Osteocyte (in vitro differentiated cells): ENCODE results near the gene FAM186B. TPM values are rescaled to one million over a fixed set of nuclear protein-coding genes. Genes with fewer than 3 reads are reported as not detected.

Experiments
- DNase-seq: peaks from one replicate; pipeline ENCODE4 v3.0.0; 2021; ENCODE audit warnings: mixed read lengths; ENCODE audit not compliant: unreplicated experiment; ENCODE audit errors: extremely low spot score
- H3K27ac Mint-ChIP-seq: one replicate; pipeline ENCODE4 v1.8.0; 2021; ENCODE audit warnings: mild to moderate bottlenecking, mixed read lengths; ENCODE audit not compliant: unreplicated experiment
- H3K27me3 Mint-ChIP-seq: one replicate; pipeline ENCODE4 v1.8.0; 2021; ENCODE audit warnings: mixed read lengths; ENCODE audit not compliant: unreplicated experiment
- H3K36me3 Mint-ChIP-seq: one replicate; pipeline ENCODE4 v1.8.0; 2021; ENCODE audit warnings: mixed read lengths; ENCODE audit not compliant: unreplicated experiment
- H3K4me1 Mint-ChIP-seq: one replicate; pipeline ENCODE4 v1.8.0; 2021; ENCODE audit warnings: mixed read lengths; ENCODE audit not compliant: unreplicated experiment
- H3K4me3 Mint-ChIP-seq: one replicate; pipeline ENCODE4 v1.8.0; 2021; ENCODE audit warnings: mild to moderate bottlenecking, moderate library complexity, mixed read lengths; ENCODE audit not compliant: unreplicated experiment
- H3K9me3 Mint-ChIP-seq: one replicate; pipeline ENCODE4 v1.8.0; 2021; ENCODE audit warnings: mixed read lengths; ENCODE audit not compliant: unreplicated experiment
- CTCF ChIP-seq: fragments of 200-600 bp; sonication (generic); IDR thresholded peaks from 2 replicates; pipeline ENCODE4 v1.5.0; 2021; ENCODE audit warnings: antibody characterized with exemption, mild to moderate bottlenecking, moderate library complexity
- total RNA-seq: library from RNA; stranded (reverse); gene quantifications from 2 replicates; pipeline ENCODE4 v1.2.1, GENCODE V29; 2021

Gene FAM186B
- total RNA-seq, 1 donor from 2014 or later: 0.30 TPM

GRCh38 chr12:49633703-49634345 lies 28.4 kb upstream of the FAM186B start:
- no peak overlapping the region for H3K27ac Mint-ChIP-seq
- H3K4me3 Mint-ChIP-seq: no peak overlapping the region
- no peak for TF ChIP-seq CTCF
- H3K36me3 Mint-ChIP-seq: peaks cover 4% of the 10 kb centered on the region
- H3K9me3 Mint-ChIP-seq: no peaks in the 10 kb centered on the region
- H3K4me1 Mint-ChIP-seq: peaks cover 17% of the 10 kb centered on the region
- DNase-seq: no peak
- H3K27me3 Mint-ChIP-seq: no peaks in the 10 kb centered on the region

- H3K4me1 Mint-ChIP-seq: peaks cover 17% of the 10 kb centered on the region
- H3K36me3 Mint-ChIP-seq: peaks cover 4% of the 10 kb centered on the region
- no peak overlapping the region for H3K4me3 Mint-ChIP-seq
- H3K27me3 Mint-ChIP-seq: no peaks in the 10 kb centered on the region
- H3K27ac Mint-ChIP-seq: no peak overlapping the region
- no peak for DNase-seq
- no peaks in the 10 kb centered on the region for H3K9me3 Mint-ChIP-seq
- no peak for TF ChIP-seq CTCF
These were observed 27.7 kb upstream of the FAM186B start for GRCh38 chr12:49632986-49633702.

GRCh38 chr12:49632401-49632800 lies 27.0 kb upstream of the FAM186B start:
- Mint-ChIP-seq H3K27me3 (no peaks in the 10 kb centered on the region), H3K4me3 (no peak overlapping the region), H3K9me3 (no peaks in the 10 kb centered on the region), H3K36me3 (peaks cover 2% of the 10 kb centered on the region), H3K4me1 (peaks cover 12% of the 10 kb centered on the region), H3K27ac (no peak overlapping the region)
- no peak for DNase-seq
- no peak for TF ChIP-seq CTCF

- Mint-ChIP-seq H3K4me1 (peaks cover 5% of the 10 kb centered on the region), H3K27me3 (no peaks in the 10 kb centered on the region), H3K27ac (no peak overlapping the region), H3K9me3 (no peaks in the 10 kb centered on the region), H3K4me3 (no peak overlapping the region), H3K36me3 (peaks cover 2% of the 10 kb centered on the region)
- TF ChIP-seq CTCF: no peak
- DNase-seq: no peak
These were observed 26.0 kb upstream of the FAM186B start for GRCh38 chr12:49631336-49631907.

- no peak for TF ChIP-seq CTCF
- Mint-ChIP-seq H3K27ac (no peak overlapping the region), H3K9me3 (no peaks in the 10 kb centered on the region), H3K4me3 (no peak overlapping the region), H3K4me1 (peaks cover 16% of the 10 kb centered on the region), H3K27me3 (no peaks in the 10 kb centered on the region), H3K36me3 (no peaks in the 10 kb centered on the region)
- DNase-seq: no peak
These were observed 22.4 kb upstream of the FAM186B start for GRCh38 chr12:49627752-49628360.
